Progenitor cell of endocrine pancreas (in vitro differentiated cells): ENCODE data around the gene M1AP. TPM values are rescaled to one million over a fixed set of nuclear protein-coding genes. Genes with fewer than 3 reads are reported as not detected.
A peak's percentile ranks its signal among the peaks of the same experiment; 100 is the strongest.

Experiments used
- DNase-seq: peaks from one replicate; pipeline ENCODE4 v3.0.0; 2021; ENCODE audit warnings: low spot score; ENCODE audit not compliant: unreplicated experiment
- H3K27ac Mint-ChIP-seq: 2 replicates; pipeline ENCODE4 v1.8.0; 2021; ENCODE audit warnings: mild to moderate bottlenecking, moderate library complexity, mixed read lengths
- H3K27me3 Mint-ChIP-seq: 2 replicates; pipeline ENCODE4 v1.8.0; 2021; ENCODE audit warnings: mixed read lengths
- H3K36me3 Mint-ChIP-seq: 2 replicates; pipeline ENCODE4 v1.8.0; 2022; ENCODE audit warnings: mixed read lengths; ENCODE audit not compliant: insufficient read depth
- H3K4me1 Mint-ChIP-seq: 2 replicates; pipeline ENCODE4 v1.8.0; 2021; ENCODE audit warnings: low read depth, mixed read lengths
- H3K4me3 Mint-ChIP-seq: 2 replicates; pipeline ENCODE4 v1.8.0; 2021; ENCODE audit warnings: low read depth, mild to moderate bottlenecking, moderate library complexity, mixed read lengths
- H3K9me3 Mint-ChIP-seq: 2 replicates; pipeline ENCODE4 v1.8.0; 2021; ENCODE audit warnings: low read depth, mixed read lengths
- total RNA-seq: library from RNA; stranded (reverse); gene quantifications from 2 replicates; pipeline ENCODE4 v1.2.1, GENCODE V29; 2021
- TF ChIP-seq, protein P1 (sequence below): fragments of 200-600 bp; sonication (generic); IDR thresholded peaks from one replicate; pipeline ENCODE4 v1.5.0; 2021; ENCODE audit warnings: antibody characterized with exemption, mild to moderate bottlenecking; ENCODE audit not compliant: unreplicated experiment

Gene M1AP
- total RNA-seq, 1 donor from 2014 or later, result 2.5 TPM

DNA sequence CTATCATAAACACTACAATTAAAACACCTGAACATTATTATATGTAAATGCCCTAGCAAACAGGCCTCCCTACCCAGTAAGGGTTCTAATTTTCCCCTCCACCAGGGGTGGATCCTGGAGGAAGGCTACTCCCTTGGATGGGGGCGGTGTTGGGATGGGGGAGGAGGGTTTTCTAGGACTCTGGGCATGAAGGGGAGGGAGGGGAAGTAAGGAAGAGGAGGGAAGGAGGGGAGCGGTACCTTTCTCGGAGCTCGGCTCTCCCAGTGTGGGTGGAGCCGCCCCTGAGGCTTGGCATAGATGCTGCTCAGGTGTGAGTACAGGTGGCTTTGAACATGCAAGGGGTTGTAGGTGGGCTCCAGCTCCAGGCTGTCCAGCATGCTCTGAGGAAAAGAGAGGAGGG, 88.2 kb downstream of the M1AP start:
- no peaks in the 10 kb centered on the region for H3K9me3 Mint-ChIP-seq
- no peak for DNase-seq
- H3K27me3 Mint-ChIP-seq, result peaks cover 39% of the 10 kb centered on the region
- H3K4me1 Mint-ChIP-seq, result peaks cover 8% of the 10 kb centered on the region
- H3K36me3 Mint-ChIP-seq, result no peaks in the 10 kb centered on the region
- no peak overlapping the region for H3K27ac Mint-ChIP-seq
- TF ChIP-seq, protein P1, sequence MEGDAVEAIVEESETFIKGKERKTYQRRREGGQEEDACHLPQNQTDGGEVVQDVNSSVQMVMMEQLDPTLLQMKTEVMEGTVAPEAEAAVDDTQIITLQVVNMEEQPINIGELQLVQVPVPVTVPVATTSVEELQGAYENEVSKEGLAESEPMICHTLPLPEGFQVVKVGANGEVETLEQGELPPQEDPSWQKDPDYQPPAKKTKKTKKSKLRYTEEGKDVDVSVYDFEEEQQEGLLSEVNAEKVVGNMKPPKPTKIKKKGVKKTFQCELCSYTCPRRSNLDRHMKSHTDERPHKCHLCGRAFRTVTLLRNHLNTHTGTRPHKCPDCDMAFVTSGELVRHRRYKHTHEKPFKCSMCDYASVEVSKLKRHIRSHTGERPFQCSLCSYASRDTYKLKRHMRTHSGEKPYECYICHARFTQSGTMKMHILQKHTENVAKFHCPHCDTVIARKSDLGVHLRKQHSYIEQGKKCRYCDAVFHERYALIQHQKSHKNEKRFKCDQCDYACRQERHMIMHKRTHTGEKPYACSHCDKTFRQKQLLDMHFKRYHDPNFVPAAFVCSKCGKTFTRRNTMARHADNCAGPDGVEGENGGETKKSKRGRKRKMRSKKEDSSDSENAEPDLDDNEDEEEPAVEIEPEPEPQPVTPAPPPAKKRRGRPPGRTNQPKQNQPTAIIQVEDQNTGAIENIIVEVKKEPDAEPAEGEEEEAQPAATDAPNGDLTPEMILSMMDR, result no peak
- no peak overlapping the region for H3K4me3 Mint-ChIP-seq

DNA sequence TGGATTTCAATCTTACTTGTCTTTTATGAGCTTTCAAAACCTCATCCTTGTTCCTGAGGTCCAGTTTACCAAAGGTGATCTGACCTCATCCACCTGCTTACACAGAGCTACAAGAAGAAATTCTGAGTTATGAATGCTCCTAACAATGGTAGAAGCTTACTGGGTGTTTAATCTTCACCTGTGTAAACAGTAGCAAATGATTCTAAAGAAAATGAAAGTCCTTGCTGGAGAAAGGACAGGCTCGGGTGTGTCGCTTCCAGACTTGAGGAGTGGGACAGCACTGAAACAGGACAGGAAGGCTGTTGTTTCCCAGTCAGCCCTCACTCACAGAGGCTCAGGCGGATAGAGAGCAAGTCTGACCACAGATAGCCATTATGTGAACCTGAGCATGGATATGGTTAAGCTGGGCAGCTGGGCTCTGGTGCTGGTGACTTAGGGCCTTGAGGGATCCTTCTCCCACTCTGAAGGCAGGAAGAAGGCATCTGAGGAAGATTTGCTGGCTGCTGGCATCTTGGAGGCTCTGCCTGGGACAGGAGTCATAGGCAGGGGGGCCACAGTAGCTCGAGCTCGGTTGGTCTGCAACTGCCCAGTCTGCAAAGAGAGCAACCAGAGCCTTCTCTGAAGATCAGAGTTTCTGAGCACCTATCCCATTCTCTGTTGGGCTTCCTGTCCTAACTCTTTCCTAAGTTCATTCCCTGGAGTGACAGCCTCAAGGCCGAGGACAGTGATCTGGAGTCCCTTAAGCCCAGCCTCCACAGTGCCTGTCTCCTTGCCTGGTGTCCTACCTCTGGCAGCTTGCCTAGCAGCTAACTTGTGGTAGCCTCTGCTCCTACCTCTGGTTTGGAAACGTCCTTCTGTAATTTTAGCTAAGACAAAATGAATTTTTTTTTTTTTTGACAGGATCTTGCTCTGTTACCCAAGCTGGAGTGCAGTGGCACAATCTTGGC, 89.6 kb downstream of the M1AP start:
- TF ChIP-seq, protein P1, result no peak
- Mint-ChIP-seq H3K9me3 (no peaks in the 10 kb centered on the region), H3K4me1 (peaks cover 10% of the 10 kb centered on the region), H3K27ac (peak overlapping the region; percentile 82), H3K36me3 (no peaks in the 10 kb centered on the region), H3K4me3 (no peak overlapping the region), H3K27me3 (peaks cover 32% of the 10 kb centered on the region)
- DNase-seq, result no peak

DNA sequence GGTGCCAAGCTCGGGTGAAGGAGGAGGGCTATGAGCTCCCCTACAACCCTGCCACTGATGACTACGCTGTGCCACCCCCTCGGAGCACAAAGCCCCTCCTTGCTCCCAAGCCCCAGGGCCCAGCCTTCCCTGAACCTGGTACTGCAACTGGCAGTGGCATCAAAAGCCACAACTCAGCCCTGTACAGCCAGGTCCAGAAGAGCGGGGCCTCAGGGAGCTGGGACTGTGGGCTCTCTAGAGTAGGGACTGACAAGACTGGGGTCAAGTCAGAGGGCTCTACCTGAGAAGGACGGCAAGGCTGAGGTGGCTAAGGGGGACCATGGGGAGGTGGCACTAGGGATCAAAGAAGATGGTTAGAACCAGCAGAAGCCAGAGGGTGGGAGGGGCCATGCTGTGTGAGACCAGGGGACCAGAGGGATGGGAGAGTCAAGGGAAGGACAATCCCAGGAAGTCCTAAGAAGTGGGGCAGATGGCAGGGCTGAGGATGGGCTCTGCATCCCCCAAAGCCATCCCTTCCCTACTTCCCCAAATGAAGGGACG, 91.2 kb downstream of the M1AP start:
- Mint-ChIP-seq H3K36me3 (no peaks in the 10 kb centered on the region), H3K27ac (peak overlapping the region; percentile 49), H3K9me3 (no peaks in the 10 kb centered on the region), H3K27me3 (peaks cover 20% of the 10 kb centered on the region), H3K4me1 (peaks cover 16% of the 10 kb centered on the region), H3K4me3 (no peak overlapping the region)
- TF ChIP-seq, protein P1, result no peak
- no peak for DNase-seq

DNA sequence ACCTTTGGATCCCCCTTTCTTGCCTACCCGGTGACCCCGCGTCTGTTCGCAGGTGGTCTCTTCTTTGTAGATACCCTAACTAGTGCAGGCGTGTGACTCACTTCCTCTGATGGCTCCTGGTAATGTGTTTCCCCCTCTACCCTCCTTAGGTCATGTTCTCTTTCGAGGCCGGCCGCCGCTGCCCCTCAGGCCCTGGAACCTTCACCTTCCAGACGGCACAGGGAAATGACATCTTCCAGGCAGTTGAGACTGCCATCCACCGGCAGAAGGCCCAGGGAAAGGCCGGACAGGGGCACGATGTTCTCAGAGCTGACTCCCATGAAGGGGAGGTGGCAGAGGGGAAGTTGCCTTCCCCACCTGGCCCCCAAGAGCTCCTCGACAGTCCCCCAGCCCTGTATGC, 92.0 kb downstream of the M1AP start:
- Mint-ChIP-seq H3K4me1 (peaks cover 16% of the 10 kb centered on the region), H3K27ac (no peak overlapping the region), H3K4me3 (peak overlapping the region; percentile 88), H3K27me3 (peaks cover 20% of the 10 kb centered on the region), H3K9me3 (no peaks in the 10 kb centered on the region), H3K36me3 (no peaks in the 10 kb centered on the region)
- DNase-seq, result no peak
- TF ChIP-seq, protein P1, result no peak

DNA sequence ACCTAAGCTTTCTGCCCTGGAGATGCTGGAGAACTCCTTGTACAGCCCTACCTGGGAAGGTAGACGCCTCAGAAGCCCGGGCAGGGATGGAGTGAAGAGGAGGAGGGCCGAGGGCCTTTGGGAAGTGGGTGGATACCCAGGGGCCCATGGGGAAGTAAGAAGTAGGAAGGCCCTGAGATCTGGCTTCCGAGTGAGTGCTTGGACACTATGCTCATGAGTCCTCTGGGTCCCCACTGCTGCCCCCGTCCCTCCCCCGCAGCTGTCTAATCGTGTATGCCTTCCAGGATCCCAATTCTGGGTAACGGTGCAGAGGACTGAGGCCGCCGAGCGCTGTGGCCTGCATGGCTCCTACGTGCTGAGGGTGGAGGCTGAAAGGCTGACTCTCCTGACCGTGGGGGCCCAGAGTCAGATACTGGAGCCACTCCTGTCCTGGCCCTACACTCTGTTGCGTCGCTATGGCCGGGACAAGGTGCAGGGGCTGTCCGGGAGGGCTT, 92.5 kb downstream of the M1AP start:
- TF ChIP-seq, protein P1, result no peak
- Mint-ChIP-seq H3K27me3 (peaks cover 19% of the 10 kb centered on the region), H3K4me3 (peak overlapping the region; percentile 88), H3K9me3 (no peaks in the 10 kb centered on the region), H3K4me1 (peaks cover 16% of the 10 kb centered on the region), H3K36me3 (no peaks in the 10 kb centered on the region), H3K27ac (peak overlapping the region; percentile 96)
- no peak for DNase-seq
